ENCODE results near the gene FFAR4.

Gene FFAR4

GRCh38 chr10:93593254-93593653, 26.8 kb downstream of the FFAR4 start:
- no peak overlapping the region for H3K4me3 ChIP-seq (ENCODE audit: low read depth, low read length)
- TF ChIP-seq CTCF (IDR thresholded peaks at IDR 0.05; ENCODE audit: borderline replicate concordance, insufficient read depth, low read depth, low read length): no peak

- no peak overlapping the region for H3K4me3 ChIP-seq (ENCODE audit: low read depth, low read length)
- no peak for TF ChIP-seq CTCF (IDR thresholded peaks at IDR 0.05; ENCODE audit: borderline replicate concordance, insufficient read depth, low read depth, low read length)
Measured at GRCh38 chr10:93593749-93594148, 27.3 kb downstream of the FFAR4 start.

DNA sequence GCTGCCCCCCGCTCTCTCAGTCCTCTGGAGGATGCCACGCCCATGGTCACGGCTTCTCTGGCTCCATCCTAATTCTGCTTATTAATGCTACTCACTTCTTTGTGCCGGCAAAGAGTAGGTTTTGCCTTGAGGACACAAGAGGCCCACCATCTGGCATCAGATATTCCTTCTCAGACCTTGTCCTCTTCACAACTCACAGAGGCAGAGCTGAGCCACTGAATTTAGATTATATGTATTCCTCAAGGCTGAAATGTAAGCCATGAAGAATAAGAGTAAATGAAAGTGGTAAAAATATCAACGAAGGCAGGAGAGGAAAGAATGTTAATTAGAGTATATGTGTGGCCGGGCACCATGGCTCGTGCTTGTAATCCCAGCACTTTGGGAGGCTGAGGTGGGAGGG, 28.1 kb downstream of the FFAR4 start:
- TF ChIP-seq CTCF (IDR thresholded peaks at IDR 0.05; ENCODE audit: borderline replicate concordance, insufficient read depth, low read depth, low read length): no peak
- H3K4me3 ChIP-seq (ENCODE audit: low read depth, low read length): no peak overlapping the region

GRCh38 chr10:93595378-93596161, 29.1 kb downstream of the FFAR4 start:
- no peak for TF ChIP-seq CTCF (IDR thresholded peaks at IDR 0.05; ENCODE audit: borderline replicate concordance, insufficient read depth, low read depth, low read length)

DNA sequence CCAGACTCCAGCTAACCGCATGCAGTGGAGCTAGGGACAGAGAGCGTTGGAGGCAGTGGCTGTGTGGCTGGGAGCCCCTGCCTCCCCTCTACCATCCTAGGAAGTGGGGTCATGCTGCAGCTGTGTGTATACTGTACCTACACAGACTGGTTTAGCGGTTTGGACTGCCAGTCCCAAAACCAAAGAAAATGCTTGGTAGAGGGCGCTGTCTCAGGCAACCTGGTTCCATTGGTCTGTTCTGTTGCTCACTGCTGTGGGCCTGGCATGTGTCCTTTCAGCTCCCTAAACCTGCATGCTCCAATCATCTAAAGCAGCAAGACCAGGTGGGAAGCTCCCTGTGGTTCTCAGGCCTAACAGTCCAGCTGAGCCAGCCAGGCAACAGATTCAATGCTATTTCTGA, 30.1 kb downstream of the FFAR4 start:
- no peak for TF ChIP-seq CTCF (IDR thresholded peaks at IDR 0.05; ENCODE audit: borderline replicate concordance, insufficient read depth, low read depth, low read length)
- no peak overlapping the region for H3K4me3 ChIP-seq (ENCODE audit: low read depth, low read length)

More at GRCh38 chr10:93595378-93596161, 29.1 kb downstream of the FFAR4 start:
- no peak overlapping the region for H3K4me3 ChIP-seq (ENCODE audit: low read depth, low read length)

DNA sequence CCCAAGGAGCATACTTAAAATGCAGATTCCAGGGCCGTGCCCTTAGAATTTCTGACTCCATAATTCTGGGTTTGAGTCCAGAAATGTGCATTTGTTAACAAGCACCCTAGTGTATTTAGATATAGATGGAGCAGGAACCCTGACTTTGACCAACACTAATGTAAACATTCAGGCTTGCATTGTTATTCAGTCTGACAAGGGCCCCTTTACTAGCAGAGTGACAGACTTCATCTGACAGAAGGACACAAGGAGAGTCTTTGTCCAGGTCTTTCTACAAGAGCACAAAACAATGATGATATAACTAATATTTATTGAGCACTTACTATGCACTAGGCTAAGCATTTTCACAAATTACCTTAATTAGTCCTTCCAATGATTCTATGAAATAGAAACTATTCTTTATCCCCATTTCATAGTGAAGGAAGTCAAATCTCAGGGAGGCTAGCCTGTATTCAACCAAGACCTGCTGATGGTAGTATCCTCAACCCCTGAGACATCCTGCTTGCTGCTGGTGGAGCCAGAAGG, 30.7 kb downstream of the FFAR4 start:
- TF ChIP-seq CTCF (IDR thresholded peaks at IDR 0.05; ENCODE audit: borderline replicate concordance, insufficient read depth, low read depth, low read length): no peak
- no peak overlapping the region for H3K4me3 ChIP-seq (ENCODE audit: low read depth, low read length)

GRCh38 chr10:93598157-93598556, 31.7 kb downstream of the FFAR4 start:
- no peak for TF ChIP-seq CTCF (IDR thresholded peaks at IDR 0.05; ENCODE audit: borderline replicate concordance, insufficient read depth, low read depth, low read length)

More at GRCh38 chr10:93598157-93598556, 31.7 kb downstream of the FFAR4 start:
- H3K4me3 ChIP-seq (ENCODE audit: low read depth, low read length): no peak overlapping the region
